MCF 10A (cell line): Measurements from ENCODE around the gene SPATA46. TPM values are rescaled to one million over a fixed set of nuclear protein-coding genes. Genes with fewer than 3 reads are reported as not detected.

Source experiments
- BruUV-seq: library from RNA; stranded (reverse); fragments of 400-500 nt; replicated peaks from 2 replicates; lab custom pipeline; 2021; lab: Mats Ljungman, UMichigan
- CTCF ChIA-PET: fragments of 300-600 bp; sonication (Branson Sonifier 250); formaldehyde crosslinking; extraction: SDS; loops from one replicate; lab custom pipeline; 2021; ENCODE audit warnings: antibody characterized with exemption, inconsistent platforms; lab: Yijun Ruan, JAX
- POLR2A ChIA-PET: fragments of 300-600, 350-650 bp; sonication (Branson Sonifier 250); formaldehyde crosslinking; extraction: SDS; loops from one replicate; lab custom pipeline; 2020; ENCODE audit warnings: antibody characterized with exemption, inconsistent platforms; lab: Yijun Ruan, JAX
- DNase-seq: peaks from one replicate; pipeline ENCODE4 v3.0.0-alpha.2; 2018; ENCODE audit not compliant: unreplicated experiment
- H3K27ac Mint-ChIP-seq: one replicate; pipeline ENCODE4 v1.8.0; 2022; ENCODE audit warnings: mild to moderate bottlenecking, low read depth, mixed read lengths; ENCODE audit not compliant: unreplicated experiment
- H3K27me3 Mint-ChIP-seq: one replicate; pipeline ENCODE4 v1.8.0; 2022; ENCODE audit warnings: mixed read lengths; ENCODE audit not compliant: insufficient read depth, unreplicated experiment
- H3K36me3 Mint-ChIP-seq: one replicate; pipeline ENCODE4 v1.8.0; 2022; ENCODE audit warnings: mild to moderate bottlenecking, moderate library complexity, mixed read lengths; ENCODE audit not compliant: insufficient read depth, unreplicated experiment
- H3K4me1 Mint-ChIP-seq: one replicate; pipeline ENCODE4 v1.8.0; 2022; ENCODE audit warnings: mixed read lengths; ENCODE audit not compliant: insufficient read depth, unreplicated experiment
- H3K4me3 Mint-ChIP-seq: one replicate; pipeline ENCODE4 v1.8.0; 2022; ENCODE audit warnings: mild to moderate bottlenecking, moderate library complexity, mixed read lengths; ENCODE audit not compliant: unreplicated experiment
- H3K9me3 Mint-ChIP-seq: one replicate; pipeline ENCODE4 v1.8.0; 2022; ENCODE audit warnings: mixed read lengths; ENCODE audit not compliant: unreplicated experiment
- intact Hi-C: fragments of 100-400 bp; cut with micrococcal nuclease; formaldehyde crosslinking; loops from 2 replicates; pipeline ENCODE4 v1.14.1; 2022
- total RNA-seq: library from RNA; stranded (reverse); gene quantifications from 2 replicates; pipeline ENCODE4 v1.2.3, GENCODE V29; 2022
- TF ChIP-seq, protein P1 (sequence below): fragments of 200-600 bp; IDR thresholded peaks from one replicate; pipeline ENCODE4 v1.8.0; 2022; ENCODE audit warnings: antibody characterized with exemption, mild to moderate bottlenecking; ENCODE audit not compliant: unreplicated experiment

Gene SPATA46
- total RNA-seq, 1 experiment from 2014 or later, result not detected

DNA sequence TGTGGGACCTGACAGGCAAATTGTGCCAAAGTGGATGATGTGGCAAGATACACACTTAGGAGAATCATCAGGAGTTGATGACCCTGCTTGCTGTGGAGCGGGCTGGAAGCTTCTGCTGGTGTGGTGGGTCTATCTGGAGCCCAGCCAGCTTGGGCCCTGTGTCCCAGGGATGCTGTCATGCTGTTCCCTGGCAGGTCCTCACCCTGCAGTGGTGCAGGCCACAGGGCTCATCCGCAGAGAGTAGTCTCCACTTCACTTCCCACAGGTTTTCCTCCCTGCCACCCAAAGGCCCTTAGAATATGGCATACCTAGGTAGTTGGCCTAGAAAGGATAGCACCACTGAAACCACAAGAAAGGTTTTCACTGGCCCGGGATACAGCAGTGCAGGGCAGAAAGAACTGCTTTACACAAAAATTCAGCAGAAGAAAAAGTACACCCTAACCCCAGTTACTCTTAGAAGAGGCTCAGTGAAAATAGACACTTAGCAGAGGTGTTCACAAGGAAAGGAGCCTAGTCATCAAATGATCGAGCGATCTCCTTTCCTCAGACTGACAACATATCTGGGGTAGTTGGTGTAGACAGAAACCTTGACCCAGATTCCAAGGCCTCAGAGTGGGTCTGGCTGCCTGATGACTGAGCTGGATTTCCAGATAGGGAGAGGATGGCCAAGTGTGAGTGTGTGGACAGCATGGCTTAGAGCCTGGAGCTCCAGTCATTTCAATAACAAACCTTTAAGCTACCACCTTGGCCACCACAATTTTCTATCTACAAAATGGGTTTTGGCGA is 3.6 kb upstream of the SPATA46 start:
- ChIA-PET CTCF (interaction anchor here (0.7 to 4.3 kb wide), 14 partner anchors 9 to 588 kb away, joined by 3 to 72 read pairs (median 4); no protein-coding TSS in a partner anchor), POLR2A (interaction anchor here (0.6 to 3.7 kb wide), 12 partner anchors 8 to 185 kb away, joined by 3 to 77 read pairs (median 6); partner anchors contain the start of gene UAP1)
- no peak for DNase-seq
- no peaks in the 10 kb centered on the region for H3K9me3 Mint-ChIP-seq
- intact Hi-C loops, result no loop called here
- no peaks in the 10 kb centered on the region for H3K36me3 Mint-ChIP-seq
- peaks cover 45% of the 10 kb centered on the region for H3K4me1 Mint-ChIP-seq
- no peaks in the 10 kb centered on the region for H3K27me3 Mint-ChIP-seq
- H3K4me3 Mint-ChIP-seq, result no peak overlapping the region
- no TSS peak for BruUV-seq
- no peak overlapping the region for H3K27ac Mint-ChIP-seq
- TF ChIP-seq, protein P1, sequence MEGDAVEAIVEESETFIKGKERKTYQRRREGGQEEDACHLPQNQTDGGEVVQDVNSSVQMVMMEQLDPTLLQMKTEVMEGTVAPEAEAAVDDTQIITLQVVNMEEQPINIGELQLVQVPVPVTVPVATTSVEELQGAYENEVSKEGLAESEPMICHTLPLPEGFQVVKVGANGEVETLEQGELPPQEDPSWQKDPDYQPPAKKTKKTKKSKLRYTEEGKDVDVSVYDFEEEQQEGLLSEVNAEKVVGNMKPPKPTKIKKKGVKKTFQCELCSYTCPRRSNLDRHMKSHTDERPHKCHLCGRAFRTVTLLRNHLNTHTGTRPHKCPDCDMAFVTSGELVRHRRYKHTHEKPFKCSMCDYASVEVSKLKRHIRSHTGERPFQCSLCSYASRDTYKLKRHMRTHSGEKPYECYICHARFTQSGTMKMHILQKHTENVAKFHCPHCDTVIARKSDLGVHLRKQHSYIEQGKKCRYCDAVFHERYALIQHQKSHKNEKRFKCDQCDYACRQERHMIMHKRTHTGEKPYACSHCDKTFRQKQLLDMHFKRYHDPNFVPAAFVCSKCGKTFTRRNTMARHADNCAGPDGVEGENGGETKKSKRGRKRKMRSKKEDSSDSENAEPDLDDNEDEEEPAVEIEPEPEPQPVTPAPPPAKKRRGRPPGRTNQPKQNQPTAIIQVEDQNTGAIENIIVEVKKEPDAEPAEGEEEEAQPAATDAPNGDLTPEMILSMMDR, result no peak

DNA sequence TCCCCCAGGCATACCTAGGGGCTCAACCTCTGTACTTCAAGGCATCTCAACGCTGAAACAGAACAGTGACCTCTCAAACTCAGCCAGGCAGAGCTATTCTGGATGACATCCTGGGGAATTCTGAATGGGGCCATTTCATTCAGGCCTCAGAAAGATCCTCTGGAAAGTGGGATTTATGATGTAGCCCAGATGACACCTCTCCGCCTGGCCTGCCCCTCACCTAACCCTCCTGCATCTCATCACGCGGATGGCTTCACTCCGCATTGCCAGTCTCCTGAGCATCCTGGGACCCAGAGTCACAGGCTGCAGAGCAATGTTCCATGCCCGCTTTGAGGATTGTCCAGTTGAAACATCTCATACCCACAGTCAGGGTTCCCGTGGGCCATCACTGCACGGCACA is 1.2 kb downstream of the SPATA46 start:
- no peak for DNase-seq
- Mint-ChIP-seq H3K4me3 (no peak overlapping the region), H3K4me1 (peaks cover 36% of the 10 kb centered on the region), H3K27me3 (no peaks in the 10 kb centered on the region), H3K36me3 (peaks cover 6% of the 10 kb centered on the region), H3K27ac (peak overlapping the region; percentile 17), H3K9me3 (no peaks in the 10 kb centered on the region)
- ChIA-PET CTCF (interaction anchor here (0.5 to 4.3 kb wide), 9 partner anchors 8 to 604 kb away, joined by 3 to 27 read pairs (median 3); no protein-coding TSS in a partner anchor), POLR2A (no interaction called here)
- no TSS peak for BruUV-seq
- intact Hi-C loops, result no loop called here
- TF ChIP-seq, protein P1, result no peak

DNA sequence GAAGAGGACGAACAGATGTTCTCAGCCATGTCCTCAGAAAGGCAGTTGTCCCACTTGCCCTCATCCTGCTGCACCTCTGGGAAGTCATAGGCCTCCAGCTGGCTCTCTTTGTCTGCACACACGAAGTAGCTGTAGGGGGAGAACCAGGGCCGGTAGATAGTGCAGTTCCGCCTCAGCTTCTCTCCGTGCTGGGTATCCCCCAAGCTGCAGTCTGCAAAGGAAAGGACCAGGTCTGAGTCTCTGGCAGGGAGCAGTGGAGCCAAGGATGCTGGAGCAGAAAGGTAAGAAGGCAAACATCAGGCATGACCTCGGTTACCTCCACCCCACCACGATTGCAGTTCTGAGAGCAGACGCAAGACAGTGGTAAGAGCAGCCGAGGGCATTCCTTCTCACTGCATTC is 2.2 kb downstream of the SPATA46 start:
- ChIA-PET CTCF (interaction anchor here (0.6 to 4.3 kb wide), 5 partner anchors 9 to 1147 kb away, joined by 3 to 27 read pairs (median 3); no protein-coding TSS in a partner anchor), POLR2A (interaction anchor here (0.7 to 4.6 kb wide), 4 partner anchors 7 to 305 kb away, joined by 3 to 77 read pairs (median 4); partner anchors contain the start of genes C1orf226 and NOS1AP)
- BruUV-seq, result TSS peak; percentile 77

More for the DNA sequence above, 2.2 kb downstream of the SPATA46 start:
- no peak for DNase-seq
- peaks cover 33% of the 10 kb centered on the region for H3K4me1 Mint-ChIP-seq
- H3K36me3 Mint-ChIP-seq, result peaks cover 6% of the 10 kb centered on the region
- no peak overlapping the region for H3K4me3 Mint-ChIP-seq
- no peaks in the 10 kb centered on the region for H3K27me3 Mint-ChIP-seq
- H3K9me3 Mint-ChIP-seq, result no peaks in the 10 kb centered on the region
- TF ChIP-seq, protein P1, result no peak
- peak overlapping the region; percentile 92 for H3K27ac Mint-ChIP-seq
- intact Hi-C loops, result no loop called here
